Endothelial cell of umbilical vein (primary cell): Measurements from ENCODE around the gene PSG11.
"Not testable (repeated sequence)": the region's sequence is repeated elsewhere in the genome, so short reads cannot be mapped to it uniquely, and the experiment has no call there.

ENCODE experiments used
- CTCF ChIP-seq, 2 donors: IDR thresholded peaks; 1 replicate in 1 of 2; 2 replicates in 1 of 2; pipeline ENCODE4 v1.5.1; 2011; ENCODE audit warnings: low read length in 2 of 2, mild to moderate bottlenecking in 2 of 2, moderate library complexity in 2 of 2, control low read depth in 1 of 2, inconsistent platforms in 1 of 2, low read depth in 1 of 2; ENCODE audit not compliant: insufficient read depth in 1 of 2; ENCODE audit errors: extremely low read depth in 1 of 2
- EZH2 ChIP-seq: IDR thresholded peaks from 2 replicates; pipeline ENCODE4 v1.6.1; 2012; ENCODE audit warnings: borderline replicate concordance, low read depth, mild to moderate bottlenecking, moderate library complexity, low read length, inconsistent platforms; ENCODE audit not compliant: severe bottlenecking
- FOS ChIP-seq: IDR thresholded peaks from 2 replicates; pipeline ENCODE4 v1.6.1; 2011; ENCODE audit warnings: mild to moderate bottlenecking, low read length, moderate library complexity, borderline replicate concordance; ENCODE audit not compliant: insufficient read depth
- JUN ChIP-seq: IDR thresholded peaks from 2 replicates; pipeline ENCODE4 v1.6.1; 2011; ENCODE audit warnings: borderline replicate concordance, low read depth; ENCODE audit not compliant: insufficient read length, insufficient read depth
- MAX ChIP-seq: IDR thresholded peaks from 2 replicates; pipeline ENCODE4 v1.6.1; 2011; ENCODE audit not compliant: insufficient read depth, insufficient read length
- POLR2A ChIP-seq: IDR thresholded peaks from 2 replicates; pipeline ENCODE4 v1.6.1; 2012; ENCODE audit warnings: low read depth, mild to moderate bottlenecking, control low read depth, low read length
- POLR2AphosphoS5 ChIP-seq: IDR thresholded peaks from 2 replicates; pipeline ENCODE4 v1.6.1; 2012; ENCODE audit warnings: low read depth, mild to moderate bottlenecking, control low read depth, low read length, moderate library complexity; ENCODE audit not compliant: insufficient read depth

- not testable (repeated sequence) for TF ChIP-seq JUN; CTCF (IDR thresholded peaks at IDR 0.05; ENCODE audit: extremely low read depth in 1 of 2, insufficient read depth in 1 of 2, low read depth in 1 of 2, low read length in 2 of 2); MAX; POLR2A; FOS; EZH2; POLR2AphosphoS5
Measured at GRCh38 chr19:43002948-43003347, 23.3 kb downstream of the PSG11 start.
